ENCODE data around the gene MLXIPL. TPM values are rescaled to one million over a fixed set of nuclear protein-coding genes. Genes with fewer than 3 reads are reported as not detected.
A peak's percentile ranks its signal among the peaks of the same experiment; 100 is the strongest.

Gene MLXIPL
- total RNA-seq, 2 experiments from 2014 or later, result not detected

DNA sequence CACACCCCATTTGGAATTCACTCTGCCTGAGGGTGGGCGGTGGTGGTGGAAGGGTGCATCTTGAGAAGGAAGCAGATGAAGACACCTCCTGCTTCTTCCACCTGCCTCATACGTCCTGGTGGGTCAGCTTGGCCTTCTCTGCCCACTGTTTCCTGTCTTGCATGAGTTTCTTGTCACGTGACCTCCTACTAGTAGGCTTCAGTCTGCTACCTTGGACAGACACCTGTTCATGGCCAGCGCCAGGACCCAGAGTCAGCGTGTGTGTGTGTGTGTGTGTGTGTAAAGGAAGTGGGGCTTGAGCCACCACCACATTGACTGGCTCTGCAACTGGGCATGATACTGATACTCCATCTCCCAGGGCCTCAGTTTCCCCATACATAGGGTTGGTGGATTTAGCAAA, 26.2 kb upstream of the MLXIPL start:
- H3K4me1 Mint-ChIP-seq, result peaks cover 9% of the 10 kb centered on the region
- H3K4me3 Mint-ChIP-seq, result no peak overlapping the region
- H3K36me3 Mint-ChIP-seq, result no peaks in the 10 kb centered on the region
- ATAC-seq (ENCODE audit: low read depth) (no peak), DNase-seq (no peak)
- no peak overlapping the region for H3K27ac Mint-ChIP-seq
- POLR2A ChIA-PET, result no interaction called here
- H3K9me3 Mint-ChIP-seq, result no peaks in the 10 kb centered on the region
- peaks cover 62% of the 10 kb centered on the region for H3K27me3 Mint-ChIP-seq

DNA sequence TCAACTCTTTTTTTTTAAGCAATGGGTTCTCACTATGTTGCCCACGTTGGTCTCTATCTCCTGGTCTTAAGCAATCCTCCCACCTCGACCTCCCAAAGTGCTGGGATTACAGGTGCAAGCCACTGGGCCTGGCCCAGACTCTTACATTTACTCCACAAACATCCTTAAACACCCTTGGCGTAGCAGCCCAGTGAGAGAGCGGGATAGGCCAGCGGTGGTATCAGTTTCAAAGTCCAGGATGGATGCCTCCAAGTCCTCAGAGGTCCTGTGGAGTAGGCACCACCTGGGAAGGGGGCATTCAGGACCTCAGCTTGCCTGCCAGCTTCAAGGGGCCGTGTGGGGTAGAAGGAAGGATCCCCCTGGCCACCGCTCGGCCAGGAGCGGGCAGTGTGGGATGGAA, 25.3 kb upstream of the MLXIPL start:
- ATAC-seq (ENCODE audit: low read depth) (no peak), DNase-seq (no peak)
- POLR2A ChIA-PET, result no interaction called here
- H3K36me3 Mint-ChIP-seq, result no peaks in the 10 kb centered on the region
- H3K27ac Mint-ChIP-seq, result no peak overlapping the region
- H3K4me1 Mint-ChIP-seq, result peaks cover 9% of the 10 kb centered on the region
- no peak overlapping the region for H3K4me3 Mint-ChIP-seq
- no peaks in the 10 kb centered on the region for H3K9me3 Mint-ChIP-seq
- peaks cover 70% of the 10 kb centered on the region for H3K27me3 Mint-ChIP-seq

DNA sequence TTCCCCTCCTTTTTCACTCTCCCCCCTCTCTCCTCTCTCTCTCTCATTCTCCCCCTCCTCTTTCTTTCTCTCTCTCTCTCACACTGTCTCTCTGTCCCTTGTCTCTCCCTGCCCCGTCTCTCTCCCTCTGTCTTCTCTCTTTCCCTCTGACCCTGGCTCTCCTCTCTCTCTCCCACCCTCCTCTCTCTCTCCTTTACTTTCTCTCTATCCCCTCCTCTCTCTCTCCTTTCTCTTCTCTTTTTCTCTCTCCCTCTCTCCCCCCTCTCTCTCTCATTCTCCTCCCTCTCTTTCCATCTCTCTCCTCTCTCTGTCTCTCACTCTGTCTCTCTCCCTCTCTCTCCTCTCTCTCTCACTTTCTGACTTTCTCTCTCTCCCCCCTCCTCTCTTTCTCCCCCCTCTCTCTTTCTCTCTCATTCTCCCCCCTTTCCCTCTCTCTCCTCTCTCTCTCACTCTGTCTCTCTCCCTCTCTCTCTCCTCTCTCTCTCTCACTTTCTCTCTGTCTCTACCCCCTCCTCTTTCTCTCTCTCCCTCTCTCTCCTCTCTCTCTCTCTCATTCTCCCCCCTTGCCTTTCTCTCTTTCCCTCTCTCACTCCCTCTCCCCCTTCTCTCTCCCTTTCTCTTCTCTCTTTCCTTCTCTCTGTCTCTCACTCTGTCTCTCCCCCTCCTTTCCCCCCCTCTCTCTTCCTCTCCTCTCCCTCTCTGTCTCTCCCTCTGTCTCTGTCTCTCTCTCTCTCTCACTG, 24.4 kb upstream of the MLXIPL start:
- H3K4me3 Mint-ChIP-seq, result peak overlapping the region; percentile 64
- DNase-seq (no peak), ATAC-seq (ENCODE audit: low read depth) (no peak)
- peaks cover 73% of the 10 kb centered on the region for H3K27me3 Mint-ChIP-seq
- no peaks in the 10 kb centered on the region for H3K9me3 Mint-ChIP-seq
- H3K36me3 Mint-ChIP-seq, result no peaks in the 10 kb centered on the region
- H3K4me1 Mint-ChIP-seq, result peaks cover 9% of the 10 kb centered on the region
- H3K27ac Mint-ChIP-seq, result no peak overlapping the region
- POLR2A ChIA-PET, result no interaction called here

DNA sequence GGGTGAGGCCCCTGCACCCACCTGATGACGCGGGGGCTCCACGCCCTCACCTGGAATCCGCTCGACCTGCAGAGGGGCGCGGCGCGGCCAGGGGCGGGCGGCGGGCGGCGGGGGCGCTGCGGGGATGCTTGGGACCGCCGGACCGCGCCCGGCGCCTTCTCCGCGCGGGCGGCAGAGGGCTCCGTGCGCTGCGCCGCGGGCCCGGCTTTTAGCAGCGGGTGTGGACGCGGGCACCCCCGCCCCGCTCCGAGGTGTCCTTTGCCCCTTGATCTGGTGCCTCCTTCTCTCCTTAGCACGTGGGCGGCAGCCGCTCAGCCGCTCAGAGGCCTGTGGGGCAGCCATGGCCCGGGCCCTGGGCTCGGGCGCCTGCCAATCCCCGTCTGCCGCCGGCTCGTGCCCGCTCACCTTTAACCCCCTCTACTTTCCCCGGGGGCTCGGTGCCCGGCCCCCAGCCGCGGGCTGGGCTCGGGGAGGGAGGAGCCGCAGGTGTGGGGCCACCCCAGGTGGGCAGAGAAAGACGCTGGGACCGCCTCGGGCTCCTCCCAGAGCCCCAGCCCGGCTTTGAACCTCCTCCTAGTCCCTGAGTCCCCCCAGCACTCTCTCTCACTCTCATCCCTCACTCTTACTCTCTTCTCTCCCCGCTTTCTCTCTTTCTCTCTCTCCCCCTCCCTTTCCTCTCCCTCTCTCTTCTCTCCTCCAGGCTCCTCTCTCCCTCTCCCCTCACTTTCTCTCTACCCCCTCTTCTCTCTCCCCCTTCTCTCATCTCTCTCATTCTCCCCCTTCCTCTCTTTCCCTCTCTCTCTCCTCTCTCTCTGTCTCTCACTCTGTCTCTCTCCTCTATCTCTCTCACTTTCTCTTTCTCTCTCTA, 23.6 kb upstream of the MLXIPL start:
- no peaks in the 10 kb centered on the region for H3K9me3 Mint-ChIP-seq
- POLR2A ChIA-PET, result no interaction called here
- DNase-seq (peak; percentile 55), ATAC-seq (ENCODE audit: low read depth) (peak; percentile 72)
- H3K27ac Mint-ChIP-seq, result no peak overlapping the region
- peaks cover 73% of the 10 kb centered on the region for H3K27me3 Mint-ChIP-seq
- H3K4me3 Mint-ChIP-seq, result peak overlapping the region; percentile 64
- H3K36me3 Mint-ChIP-seq, result no peaks in the 10 kb centered on the region
- peaks cover 9% of the 10 kb centered on the region for H3K4me1 Mint-ChIP-seq

DNA sequence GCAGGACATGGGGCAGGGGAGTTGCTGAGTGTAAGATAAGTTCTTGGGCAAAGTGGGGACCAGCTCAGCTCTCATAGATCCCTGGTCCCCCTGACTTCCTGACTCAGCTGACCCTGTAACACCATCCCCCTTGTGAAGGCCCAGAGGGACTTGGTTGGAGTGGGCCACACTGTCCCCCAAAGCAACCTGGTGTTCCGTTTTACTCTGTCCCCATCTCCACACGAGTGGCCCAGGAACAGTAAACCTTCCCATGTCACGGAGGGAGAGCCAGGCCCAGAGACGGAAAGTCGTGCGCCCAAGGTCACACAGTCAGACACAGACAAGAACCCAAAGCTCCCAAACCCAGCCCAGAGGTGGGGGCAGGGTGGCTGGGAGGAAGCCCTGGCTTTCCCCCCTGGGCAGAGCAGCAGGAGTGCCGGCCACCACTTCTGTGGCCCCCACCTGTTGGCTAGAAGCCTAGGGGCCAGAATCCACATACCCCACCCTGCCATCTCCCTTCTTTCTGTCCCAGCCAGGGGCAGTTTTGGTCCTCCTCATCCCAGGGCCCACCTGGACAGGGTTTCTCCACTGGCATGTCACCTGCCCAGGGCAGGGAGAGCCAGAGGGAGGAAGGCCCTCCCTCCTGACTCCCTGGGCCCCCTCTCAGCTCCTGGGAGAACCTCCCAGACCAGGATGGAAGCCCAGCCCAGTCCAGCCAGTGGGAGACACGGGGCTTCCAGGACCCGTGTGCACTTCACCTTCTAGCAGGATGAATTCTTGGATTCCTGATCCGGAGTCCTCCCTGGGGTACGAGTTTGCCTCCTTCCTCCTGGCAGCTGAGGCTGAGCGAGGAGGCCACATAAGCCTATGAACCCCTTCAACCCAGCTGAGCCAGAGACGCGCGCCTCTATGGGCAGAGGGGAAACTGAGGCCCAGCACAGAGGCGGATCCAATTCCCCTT, 22.7 kb upstream of the MLXIPL start:
- Mint-ChIP-seq H3K27ac (no peak overlapping the region), H3K27me3 (peaks cover 68% of the 10 kb centered on the region), H3K4me3 (peak overlapping the region; percentile 22), H3K36me3 (no peaks in the 10 kb centered on the region), H3K4me1 (peaks cover 9% of the 10 kb centered on the region), H3K9me3 (no peaks in the 10 kb centered on the region)
- POLR2A ChIA-PET, result no interaction called here
- ATAC-seq (ENCODE audit: low read depth), result no peak
- DNase-seq, result no peak

DNA sequence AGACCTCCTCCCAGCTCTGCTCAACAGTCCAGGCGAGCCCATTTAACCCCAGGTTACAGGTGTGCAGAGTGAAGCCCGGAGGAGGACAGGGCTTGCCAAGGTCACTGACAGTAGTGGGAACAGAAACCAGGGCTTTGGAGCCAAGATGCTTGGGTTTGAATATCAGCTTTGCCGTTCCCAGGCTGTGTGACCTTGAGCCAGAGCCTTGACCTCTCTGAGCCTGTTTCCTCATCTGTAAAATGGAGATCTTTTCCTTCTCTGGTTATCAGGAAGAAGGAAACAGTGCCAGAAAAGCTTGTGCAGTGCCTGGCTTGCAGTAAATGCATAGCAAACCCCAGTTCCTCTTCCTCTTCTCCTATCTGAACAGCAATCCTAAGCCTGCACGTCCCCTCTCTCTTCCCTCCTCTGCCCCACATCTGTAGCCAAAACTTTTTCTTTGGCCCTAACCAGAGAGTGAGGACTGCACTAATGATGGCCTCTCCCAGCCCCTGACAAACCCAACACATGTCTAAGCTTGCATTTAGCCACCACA, 21.4 kb upstream of the MLXIPL start:
- Mint-ChIP-seq H3K36me3 (no peaks in the 10 kb centered on the region), H3K27me3 (peaks cover 60% of the 10 kb centered on the region), H3K4me1 (peaks cover 9% of the 10 kb centered on the region), H3K9me3 (peaks cover 2% of the 10 kb centered on the region), H3K4me3 (no peak overlapping the region), H3K27ac (no peak overlapping the region)
- DNase-seq, result no peak
- no peak for ATAC-seq (ENCODE audit: low read depth)
- POLR2A ChIA-PET, result no interaction called here

DNA sequence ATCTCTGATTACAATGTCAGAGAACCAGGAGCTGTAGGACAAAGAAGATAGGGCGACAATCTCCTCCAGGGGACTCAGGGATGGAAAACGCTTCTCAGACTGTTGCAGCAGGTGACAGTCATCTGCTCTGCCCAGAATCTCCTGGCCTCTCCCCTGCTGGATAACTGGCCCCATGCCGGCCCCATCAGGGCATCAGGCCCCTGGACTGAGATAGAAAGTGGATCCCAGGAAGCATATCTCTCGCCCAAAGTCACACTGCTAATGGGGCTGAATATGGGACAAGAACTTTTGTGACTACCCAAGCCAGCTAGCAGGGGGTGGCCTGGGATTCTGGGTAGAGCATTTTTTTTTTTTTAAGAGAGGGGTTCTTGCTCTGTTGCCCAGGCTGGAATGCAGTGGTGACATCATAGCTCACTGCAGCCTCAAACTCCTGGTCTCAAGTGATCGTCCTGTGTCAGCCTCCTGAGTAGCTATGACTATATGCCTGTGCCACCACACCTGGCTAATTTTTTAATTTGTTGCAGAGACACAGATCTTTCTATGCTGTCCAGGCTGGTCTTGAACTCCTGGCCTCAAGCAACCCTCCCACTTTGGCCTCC, 20.5 kb upstream of the MLXIPL start:
- Mint-ChIP-seq H3K27me3 (peaks cover 51% of the 10 kb centered on the region), H3K27ac (no peak overlapping the region), H3K4me1 (peaks cover 9% of the 10 kb centered on the region), H3K9me3 (peaks cover 2% of the 10 kb centered on the region), H3K36me3 (no peaks in the 10 kb centered on the region), H3K4me3 (no peak overlapping the region)
- POLR2A ChIA-PET, result no interaction called here
- DNase-seq (no peak), ATAC-seq (ENCODE audit: low read depth) (no peak)

DNA sequence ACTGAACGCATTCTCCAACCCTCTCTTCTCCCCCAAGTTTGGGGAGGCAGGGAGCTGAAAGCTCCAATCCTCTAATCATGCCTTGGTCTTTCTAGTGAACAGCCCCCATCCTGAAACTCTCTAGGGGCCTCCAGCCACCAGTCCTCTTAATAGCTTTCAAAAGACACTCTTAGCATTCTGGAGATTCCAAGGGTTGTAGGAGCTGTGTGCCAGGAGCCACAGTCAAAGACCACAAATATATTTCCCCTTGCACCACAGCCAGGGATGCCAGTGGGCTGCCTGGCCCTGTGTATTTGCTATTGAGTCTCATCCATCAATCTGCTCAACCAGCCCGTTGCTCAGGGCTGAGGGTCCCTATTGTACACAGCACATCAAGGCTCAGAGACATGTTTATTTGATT, 18.5 kb upstream of the MLXIPL start:
- POLR2A ChIA-PET, result interaction anchor here (0.6 kb wide), 1 partner anchor 23 kb away, joined by 3 read pairs; no protein-coding TSS in a partner anchor
- Mint-ChIP-seq H3K27me3 (peaks cover 33% of the 10 kb centered on the region), H3K4me3 (no peak overlapping the region), H3K27ac (no peak overlapping the region), H3K36me3 (no peaks in the 10 kb centered on the region), H3K4me1 (no peaks in the 10 kb centered on the region), H3K9me3 (peaks cover 2% of the 10 kb centered on the region)
- no peak for DNase-seq
- ATAC-seq (ENCODE audit: low read depth), result no peak

DNA sequence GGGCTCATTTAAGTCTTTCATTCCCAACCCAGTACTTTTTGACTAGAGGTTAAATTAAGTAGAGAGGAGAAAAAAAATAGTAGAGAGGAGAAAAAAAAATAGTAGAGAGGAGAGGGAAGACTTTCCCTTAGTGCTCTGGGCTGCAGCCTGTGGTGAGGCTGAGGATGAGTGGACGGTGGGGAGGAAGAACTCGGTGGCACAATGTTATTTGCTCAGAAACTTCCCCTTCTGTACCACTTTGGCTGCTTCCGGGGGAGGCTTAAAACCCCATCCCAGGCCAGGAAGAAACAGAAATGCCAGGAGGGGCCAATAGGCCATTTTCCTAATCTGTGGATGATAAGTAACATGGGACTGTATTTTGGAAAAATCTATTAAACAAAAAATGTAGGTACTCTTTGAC, 14.6 kb upstream of the MLXIPL start:
- H3K4me1 Mint-ChIP-seq, result no peaks in the 10 kb centered on the region
- ATAC-seq (ENCODE audit: low read depth) (no peak), DNase-seq (no peak)
- H3K36me3 Mint-ChIP-seq, result no peaks in the 10 kb centered on the region
- no peak overlapping the region for H3K27ac Mint-ChIP-seq
- H3K27me3 Mint-ChIP-seq, result peaks cover 9% of the 10 kb centered on the region
- no peak overlapping the region for H3K4me3 Mint-ChIP-seq
- peaks cover 2% of the 10 kb centered on the region for H3K9me3 Mint-ChIP-seq
- POLR2A ChIA-PET, result no interaction called here

DNA sequence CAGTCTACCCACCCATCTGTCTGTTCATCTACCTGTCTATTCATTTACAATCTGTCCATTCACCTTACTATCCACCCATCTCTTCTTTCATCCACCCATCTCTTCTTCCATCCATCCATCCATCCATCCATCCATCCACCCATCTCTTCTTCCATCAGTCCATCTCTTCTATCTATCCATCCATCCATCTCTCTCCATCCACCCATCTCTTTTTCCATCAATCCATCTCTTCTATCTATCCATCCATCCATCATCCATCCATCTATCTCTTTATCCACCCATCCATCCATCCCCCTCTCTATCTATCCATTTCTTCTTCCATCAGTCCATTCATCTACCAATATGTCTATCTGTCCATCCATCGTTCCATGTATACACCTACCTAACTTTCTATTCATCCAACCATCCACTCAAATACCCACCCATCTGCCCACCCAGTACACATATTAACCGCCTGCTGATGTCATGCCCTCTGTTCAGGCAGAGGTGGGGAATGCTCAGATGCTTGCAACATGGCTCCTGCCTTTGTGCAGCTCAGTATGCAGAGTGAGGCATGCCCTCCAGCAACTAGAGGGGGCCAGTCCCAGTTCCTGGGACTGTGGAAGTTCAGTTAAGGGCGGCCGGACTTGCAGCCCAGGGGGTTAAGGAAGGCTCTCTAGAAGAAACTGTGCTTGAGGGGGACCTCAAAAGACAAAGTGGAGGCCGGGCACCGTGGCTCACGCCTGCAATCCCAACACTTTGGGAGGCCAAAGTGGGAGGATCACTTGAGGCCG, 11.3 kb upstream of the MLXIPL start:
- H3K36me3 Mint-ChIP-seq, result no peaks in the 10 kb centered on the region
- peaks cover 25% of the 10 kb centered on the region for H3K27me3 Mint-ChIP-seq
- no peak overlapping the region for H3K4me3 Mint-ChIP-seq
- DNase-seq (no peak), ATAC-seq (ENCODE audit: low read depth) (no peak)
- no peaks in the 10 kb centered on the region for H3K9me3 Mint-ChIP-seq
- H3K4me1 Mint-ChIP-seq, result no peaks in the 10 kb centered on the region
- POLR2A ChIA-PET, result no interaction called here
- no peak overlapping the region for H3K27ac Mint-ChIP-seq

DNA sequence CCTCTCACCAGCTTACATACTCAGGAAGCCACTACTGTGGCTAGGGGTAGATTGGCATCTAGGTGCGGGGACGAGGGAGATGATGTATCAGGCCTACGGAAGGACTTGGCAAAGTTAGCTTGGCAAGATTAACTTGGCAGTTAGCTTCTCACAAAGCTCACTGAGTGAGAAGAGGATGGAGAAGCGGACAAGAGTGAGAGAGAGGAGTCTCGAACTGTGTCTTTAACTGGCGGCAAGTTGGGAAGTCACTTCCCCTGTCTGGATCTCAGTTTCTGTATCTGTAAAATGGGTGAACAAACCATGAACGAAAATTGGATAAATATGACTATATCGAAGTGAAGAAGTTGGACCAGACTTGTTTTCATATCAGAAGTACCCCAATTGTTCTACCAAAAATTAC, 9.5 kb upstream of the MLXIPL start:
- Mint-ChIP-seq H3K4me3 (no peak overlapping the region), H3K36me3 (no peaks in the 10 kb centered on the region), H3K27me3 (peaks cover 36% of the 10 kb centered on the region), H3K4me1 (no peaks in the 10 kb centered on the region), H3K27ac (no peak overlapping the region), H3K9me3 (no peaks in the 10 kb centered on the region)
- ATAC-seq (ENCODE audit: low read depth), result no peak
- POLR2A ChIA-PET, result no interaction called here
- DNase-seq, result no peak

DNA sequence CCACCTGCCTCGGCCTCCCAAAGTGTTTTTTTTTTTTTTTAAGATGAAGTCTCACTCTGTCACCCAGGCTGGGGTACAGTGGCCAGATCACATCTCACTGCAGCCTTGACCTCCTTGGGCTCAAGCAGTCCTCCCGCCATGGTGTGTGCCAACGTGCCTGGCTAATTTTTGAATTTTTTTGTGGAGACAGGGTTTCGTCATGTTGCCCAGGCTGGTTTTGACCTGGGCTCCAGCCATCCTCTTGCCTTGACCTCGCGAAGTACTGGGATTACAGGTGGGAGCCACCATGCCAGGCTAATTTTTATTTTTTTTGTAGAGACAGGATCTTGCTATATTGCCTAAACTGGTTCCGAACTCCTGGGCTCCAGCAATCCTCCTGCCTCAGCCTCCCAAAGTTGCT, 9.0 kb upstream of the MLXIPL start:
- Mint-ChIP-seq H3K27ac (no peak overlapping the region), H3K9me3 (no peaks in the 10 kb centered on the region), H3K4me3 (no peak overlapping the region)

More for the DNA sequence above, 9.0 kb upstream of the MLXIPL start:
- H3K36me3 Mint-ChIP-seq, result no peaks in the 10 kb centered on the region
- H3K27me3 Mint-ChIP-seq, result peaks cover 42% of the 10 kb centered on the region
- no peaks in the 10 kb centered on the region for H3K4me1 Mint-ChIP-seq
- no peak for DNase-seq
- no peak for ATAC-seq (ENCODE audit: low read depth)
- POLR2A ChIA-PET, result no interaction called here

All from activated naive CD8-positive, alpha-beta T cell treated with anti-CD3 and anti-CD28 coated beads, Interleukin-2, amount 10 ng/mL, durations not matched to agents 7 days and 5 days (primary cell).